HFFc6 (cell line): ENCODE data around the gene NFIA. TPM values are rescaled to one million over a fixed set of nuclear protein-coding genes. Genes with fewer than 3 reads are reported as not detected.

Experiments used
- DNase-seq: peaks from one replicate; pipeline ENCODE4 v3.0.0-alpha.2; 2018
- H3K27ac Mint-ChIP-seq: 2 replicates; pipeline ENCODE4 v1.8.0; 2020; ENCODE audit warnings: mild to moderate bottlenecking, mixed read lengths
- H3K27me3 Mint-ChIP-seq: 2 replicates; pipeline ENCODE4 v1.8.0; 2021; ENCODE audit warnings: mild to moderate bottlenecking, moderate library complexity, mixed read lengths; ENCODE audit not compliant: insufficient read depth
- H3K36me3 Mint-ChIP-seq: 2 replicates; pipeline ENCODE4 v1.8.0; 2021; ENCODE audit warnings: low read depth, mixed read lengths
- H3K4me1 Mint-ChIP-seq: 2 replicates; pipeline ENCODE4 v1.8.0; 2020; ENCODE audit warnings: low read depth, mixed read lengths
- H3K4me3 Mint-ChIP-seq: 2 replicates; pipeline ENCODE4 v1.8.0; 2020; ENCODE audit warnings: mild to moderate bottlenecking, moderate library complexity, mixed read lengths
- H3K9me3 Mint-ChIP-seq: 2 replicates; pipeline ENCODE4 v1.8.0; 2020; ENCODE audit warnings: mild to moderate bottlenecking, mixed read lengths
- total RNA-seq, 6 experiments: library from RNA; stranded (reverse); fragmentation: NEBNext Ultra II Directional; extraction: Animal tissue kit (Norgen Biotek cat#: 25700); gene quantifications; 2 replicates in 1 of 6; 3 replicates in 5 of 6; pipeline ENCODE4 v1.2.3, GENCODE V29; 2021
- TF ChIP-seq, protein P1 (sequence below): fragments of 200-600 bp; sonication (generic); IDR thresholded peaks from 2 replicates; pipeline ENCODE4 v1.5.0; 2021; ENCODE audit warnings: antibody characterized with exemption, mild to moderate bottlenecking

The NFIA gene
- total RNA-seq, 6 experiments from 2014 or later: 8.5 to 11.3 (median 10.4) TPM

GRCh38 chr1:61184714-61185106, 102.3 kb downstream of the NFIA start:
- Mint-ChIP-seq H3K36me3 (no peaks in the 10 kb centered on the region), H3K27me3 (no peaks in the 10 kb centered on the region), H3K4me3 (peak overlapping the region; percentile 59), H3K9me3 (no peaks in the 10 kb centered on the region), H3K27ac (no peak overlapping the region), H3K4me1 (peaks cover 32% of the 10 kb centered on the region)
- TF ChIP-seq, protein P1, sequence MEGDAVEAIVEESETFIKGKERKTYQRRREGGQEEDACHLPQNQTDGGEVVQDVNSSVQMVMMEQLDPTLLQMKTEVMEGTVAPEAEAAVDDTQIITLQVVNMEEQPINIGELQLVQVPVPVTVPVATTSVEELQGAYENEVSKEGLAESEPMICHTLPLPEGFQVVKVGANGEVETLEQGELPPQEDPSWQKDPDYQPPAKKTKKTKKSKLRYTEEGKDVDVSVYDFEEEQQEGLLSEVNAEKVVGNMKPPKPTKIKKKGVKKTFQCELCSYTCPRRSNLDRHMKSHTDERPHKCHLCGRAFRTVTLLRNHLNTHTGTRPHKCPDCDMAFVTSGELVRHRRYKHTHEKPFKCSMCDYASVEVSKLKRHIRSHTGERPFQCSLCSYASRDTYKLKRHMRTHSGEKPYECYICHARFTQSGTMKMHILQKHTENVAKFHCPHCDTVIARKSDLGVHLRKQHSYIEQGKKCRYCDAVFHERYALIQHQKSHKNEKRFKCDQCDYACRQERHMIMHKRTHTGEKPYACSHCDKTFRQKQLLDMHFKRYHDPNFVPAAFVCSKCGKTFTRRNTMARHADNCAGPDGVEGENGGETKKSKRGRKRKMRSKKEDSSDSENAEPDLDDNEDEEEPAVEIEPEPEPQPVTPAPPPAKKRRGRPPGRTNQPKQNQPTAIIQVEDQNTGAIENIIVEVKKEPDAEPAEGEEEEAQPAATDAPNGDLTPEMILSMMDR: no peak
- no peak for DNase-seq

GRCh38 chr1:61186753-61187152, 104.4 kb downstream of the NFIA start:
- no peak overlapping the region for H3K4me3 Mint-ChIP-seq
- TF ChIP-seq, protein P1: no peak
- no peak overlapping the region for H3K27ac Mint-ChIP-seq
- DNase-seq: no peak
- H3K9me3 Mint-ChIP-seq: no peaks in the 10 kb centered on the region
- no peaks in the 10 kb centered on the region for H3K36me3 Mint-ChIP-seq
- no peaks in the 10 kb centered on the region for H3K27me3 Mint-ChIP-seq
- H3K4me1 Mint-ChIP-seq: peaks cover 28% of the 10 kb centered on the region

DNA sequence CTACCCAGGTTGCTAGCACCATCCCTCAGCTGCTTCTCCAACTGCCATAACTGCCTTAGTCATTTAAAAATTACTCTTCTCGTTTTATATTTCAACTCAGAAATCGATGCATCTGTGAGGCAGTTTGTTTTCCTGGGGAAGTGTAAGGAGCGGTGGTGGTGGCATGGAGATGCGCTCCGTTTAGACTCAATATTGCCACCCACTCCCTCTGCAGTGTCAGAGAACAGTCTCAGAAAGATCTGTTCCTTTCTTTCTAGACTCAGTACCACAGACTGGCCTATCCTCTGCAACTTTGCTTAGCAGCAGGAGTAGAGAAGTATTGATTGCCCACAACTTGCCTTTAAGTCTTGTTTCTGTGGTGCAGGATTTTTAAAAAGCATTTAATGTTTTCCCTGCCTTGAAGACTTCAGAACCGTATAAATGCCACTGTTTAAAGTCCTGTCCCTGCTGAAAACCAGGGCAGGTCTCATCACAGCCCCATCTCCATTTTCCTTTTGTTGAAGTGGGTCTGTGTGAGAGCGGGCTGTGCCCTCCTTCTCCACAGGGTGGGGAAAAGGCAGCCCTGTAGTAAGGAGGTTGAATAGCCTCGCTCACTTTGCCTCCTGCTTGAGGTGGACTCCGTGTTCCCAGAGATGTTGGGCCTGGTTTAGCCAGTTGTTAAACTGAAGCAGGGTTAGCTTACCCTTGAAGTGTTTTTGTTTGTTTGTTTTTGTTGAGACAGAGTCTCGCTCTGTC, 105.2 kb downstream of the NFIA start:
- Mint-ChIP-seq H3K9me3 (no peaks in the 10 kb centered on the region), H3K27ac (no peak overlapping the region), H3K27me3 (no peaks in the 10 kb centered on the region), H3K4me3 (no peak overlapping the region), H3K36me3 (no peaks in the 10 kb centered on the region), H3K4me1 (peaks cover 21% of the 10 kb centered on the region)
- TF ChIP-seq, protein P1: no peak
- no peak for DNase-seq

- H3K4me1 Mint-ChIP-seq: no peaks in the 10 kb centered on the region
- H3K9me3 Mint-ChIP-seq: no peaks in the 10 kb centered on the region
- H3K27ac Mint-ChIP-seq: no peak overlapping the region
- no peaks in the 10 kb centered on the region for H3K27me3 Mint-ChIP-seq
- H3K36me3 Mint-ChIP-seq: no peaks in the 10 kb centered on the region
- TF ChIP-seq, protein P1: no peak
- no peak for DNase-seq
- no peak overlapping the region for H3K4me3 Mint-ChIP-seq
Observed at GRCh38 chr1:61190153-61190552, 107.8 kb downstream of the NFIA start.

- DNase-seq: no peak
- Mint-ChIP-seq H3K4me1 (no peaks in the 10 kb centered on the region), H3K9me3 (no peaks in the 10 kb centered on the region), H3K36me3 (no peaks in the 10 kb centered on the region), H3K27ac (no peak overlapping the region), H3K27me3 (no peaks in the 10 kb centered on the region), H3K4me3 (no peak overlapping the region)
- TF ChIP-seq, protein P1: no peak
Observed at GRCh38 chr1:61190618-61191432, 108.5 kb downstream of the NFIA start.
